NCI-H69 (cell line): ENCODE data around the gene TTC23L.
"Not testable (repeated sequence)": the region's sequence is repeated elsewhere in the genome, so short reads cannot be mapped to it uniquely, and the experiment has no call there.

Experiments used
- DNase-seq: peaks from one replicate; lab custom pipeline; 2025; lab: John Stamatoyannopoulos, UW

The TTC23L gene

GRCh38 chr5:34838785-34839714 lies at the start of gene TTC23L:
Gene TTC23L, plus strand, starts transcription at chr5:34839164. Its CDS starts 1,508 bp downstream, at chr5:34840672.
- peak; percentile 100 for DNase-seq

GRCh38 chr5:34789639-34790038 lies 49.3 kb upstream of the TTC23L start:
- no peak for DNase-seq

- peak; percentile 9 for DNase-seq
These were observed 48.9 kb upstream of the TTC23L start for GRCh38 chr5:34790069-34790468.

GRCh38 chr5:34791761-34792244 lies 47.2 kb upstream of the TTC23L start:
- no peak for DNase-seq

GRCh38 chr5:34802834-34803563 lies 36.0 kb upstream of the TTC23L start:
- DNase-seq: no peak

GRCh38 chr5:34803974-34804732 lies 34.8 kb upstream of the TTC23L start:
- no peak for DNase-seq

GRCh38 chr5:34804913-34805312 lies 34.1 kb upstream of the TTC23L start:
- DNase-seq: no peak

- DNase-seq: no peak
These were observed 32.4 kb upstream of the TTC23L start for GRCh38 chr5:34806532-34806931.

GRCh38 chr5:34811706-34812105 lies 27.3 kb upstream of the TTC23L start:
- no peak for DNase-seq

GRCh38 chr5:34813509-34813908 lies 25.5 kb upstream of the TTC23L start:
- no peak for DNase-seq

GRCh38 chr5:34817558-34818351 lies 21.2 kb upstream of the TTC23L start:
- no peak for DNase-seq

GRCh38 chr5:34818717-34819116 lies 20.2 kb upstream of the TTC23L start:
- DNase-seq: no peak

- no peak for DNase-seq
These were observed 18.4 kb upstream of the TTC23L start for GRCh38 chr5:34820593-34820992.

- DNase-seq: no peak
These were observed 15.8 kb upstream of the TTC23L start for GRCh38 chr5:34822956-34823715.

- no peak for DNase-seq
These were observed 12.6 kb upstream of the TTC23L start for GRCh38 chr5:34826347-34826746.

- no peak for DNase-seq
These were observed 11.1 kb upstream of the TTC23L start for GRCh38 chr5:34827588-34828506.

- not testable (repeated sequence) for DNase-seq
These were observed 8.1 kb upstream of the TTC23L start for GRCh38 chr5:34830827-34831226.

- DNase-seq: no peak
These were observed 7.7 kb upstream of the TTC23L start for GRCh38 chr5:34831303-34831702.

GRCh38 chr5:34832568-34832967 lies 6.4 kb upstream of the TTC23L start:
- DNase-seq: no peak
